Measurements from ENCODE around the gene OR52K1.
"Not testable (repeated sequence)": the region's sequence is repeated elsewhere in the genome, so short reads cannot be mapped to it uniquely, and the experiment has no call there.

Gene OR52K1

GRCh38 chr11:4482445-4482844, at the start of gene OR52K1:
TSS of gene OR52K1 (plus strand) at chr11:4482646. CDS start at chr11:4488901, 6,255 bp downstream.
- DNase-seq (ENCODE audit: low read depth), result no peak

DNA sequence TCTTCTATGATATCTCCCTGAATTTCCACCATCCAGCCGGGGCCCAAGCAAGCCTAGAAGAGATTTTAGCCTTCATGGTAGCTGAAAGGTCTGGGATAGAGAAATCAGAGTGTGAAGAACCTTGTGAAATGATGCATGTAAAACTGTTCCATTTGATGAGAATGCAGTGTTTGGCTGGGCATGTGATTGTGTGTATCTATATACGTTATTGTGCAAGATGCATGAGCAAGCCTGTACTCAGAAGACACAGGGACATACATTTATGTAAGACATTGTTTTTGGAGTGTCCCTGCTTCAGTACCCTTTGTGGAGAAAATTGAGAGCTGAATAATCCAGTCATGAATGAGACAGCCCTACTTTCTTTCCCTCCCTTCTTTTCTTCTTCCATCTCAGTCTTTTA, 48.6 kb upstream of the OR52K1 start:
- DNase-seq (ENCODE audit: low read depth), result no peak

- DNase-seq (ENCODE audit: low read depth), result no peak
Measured at GRCh38 chr11:4436411-4436810, 46.0 kb upstream of the OR52K1 start.

DNA sequence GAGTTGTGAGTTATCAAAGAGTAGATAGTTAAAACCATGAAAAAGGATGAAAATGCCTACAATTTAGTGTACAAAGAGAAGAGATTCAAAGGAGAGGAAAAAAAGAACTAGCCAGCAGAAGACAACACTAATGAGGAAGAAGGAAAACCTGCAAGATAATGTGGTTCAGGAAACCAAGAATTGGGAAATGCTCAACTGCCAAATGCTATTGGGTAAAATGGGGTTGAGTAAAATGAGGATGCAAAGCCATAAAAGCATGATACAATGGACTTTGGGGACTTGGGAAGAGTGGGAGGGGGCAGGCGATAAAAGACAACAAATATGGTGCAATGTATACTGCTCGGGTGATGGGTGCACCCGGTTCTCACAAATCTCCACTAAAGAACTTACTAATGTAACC, 40.9 kb upstream of the OR52K1 start:
- no peak for DNase-seq (ENCODE audit: low read depth)

DNA sequence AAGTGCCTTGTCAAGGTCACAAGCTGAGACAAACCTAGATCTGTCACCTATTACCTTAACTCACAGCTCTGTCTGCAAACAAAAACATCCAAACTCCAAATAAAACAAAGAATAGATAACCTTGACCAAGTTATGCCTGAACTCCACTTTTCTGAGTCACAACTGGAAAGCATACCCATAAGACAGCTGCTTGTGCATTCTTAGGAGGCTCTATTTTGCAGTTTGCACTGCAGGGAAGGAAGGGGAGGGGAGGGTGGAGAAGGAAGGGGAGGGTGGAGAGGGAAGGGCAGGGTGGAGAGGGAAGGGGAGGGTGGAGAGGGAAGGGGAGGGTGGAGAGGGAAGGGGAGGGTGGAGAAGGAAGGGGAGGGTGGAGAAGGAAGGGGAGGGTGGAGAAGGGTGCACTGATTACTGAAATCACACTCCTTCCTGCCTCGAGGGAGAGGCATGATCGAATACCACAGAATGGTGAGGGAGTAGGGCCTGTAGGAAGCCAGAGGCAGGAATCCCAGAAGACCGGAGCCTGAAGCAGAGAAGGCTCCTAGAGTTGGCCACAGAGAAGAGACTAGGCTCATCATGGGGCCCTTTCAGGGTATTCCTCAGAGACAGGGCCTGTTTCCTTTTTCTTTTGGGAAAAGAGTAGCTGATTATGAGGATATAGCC, 39.1 kb upstream of the OR52K1 start:
- no peak for DNase-seq (ENCODE audit: low read depth)

GRCh38 chr11:4448995-4449394, 33.5 kb upstream of the OR52K1 start, which contains the start of gene OR52K2:
TSS of gene OR52K2 (plus strand) at chr11:4449295. CDS start at chr11:4449340, 45 bp downstream.
- no peak for DNase-seq (ENCODE audit: low read depth)

GRCh38 chr11:4453118-4453517, 29.3 kb upstream of the OR52K1 start:
- no peak for DNase-seq (ENCODE audit: low read depth)

GRCh38 chr11:4454021-4454420, 28.4 kb upstream of the OR52K1 start:
- no peak for DNase-seq (ENCODE audit: low read depth)

GRCh38 chr11:4455419-4455818, 27.0 kb upstream of the OR52K1 start:
- DNase-seq (ENCODE audit: low read depth), result no peak

DNA sequence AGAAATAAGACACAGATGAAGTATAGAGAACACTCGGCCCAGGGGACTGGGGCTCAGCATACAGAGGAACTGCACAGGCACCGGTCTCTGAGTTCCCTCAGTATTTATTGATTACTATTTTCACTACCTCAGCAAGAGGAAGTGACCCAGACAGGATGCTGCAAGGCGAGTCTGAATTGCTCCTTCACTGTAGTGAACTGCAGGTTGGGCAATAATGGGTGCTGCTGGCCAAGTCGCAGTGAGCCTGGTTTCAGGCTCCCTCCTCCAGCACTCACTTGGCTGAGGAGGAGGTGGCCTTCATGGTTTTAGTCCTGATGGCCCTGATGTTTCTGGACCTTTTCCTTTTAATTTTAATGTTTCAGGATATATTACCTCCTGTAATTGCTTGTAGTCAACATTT, 22.9 kb upstream of the OR52K1 start:
- DNase-seq (ENCODE audit: low read depth), result no peak

- no peak for DNase-seq (ENCODE audit: low read depth)
Measured at GRCh38 chr11:4460151-4460550, 22.3 kb upstream of the OR52K1 start.

DNA sequence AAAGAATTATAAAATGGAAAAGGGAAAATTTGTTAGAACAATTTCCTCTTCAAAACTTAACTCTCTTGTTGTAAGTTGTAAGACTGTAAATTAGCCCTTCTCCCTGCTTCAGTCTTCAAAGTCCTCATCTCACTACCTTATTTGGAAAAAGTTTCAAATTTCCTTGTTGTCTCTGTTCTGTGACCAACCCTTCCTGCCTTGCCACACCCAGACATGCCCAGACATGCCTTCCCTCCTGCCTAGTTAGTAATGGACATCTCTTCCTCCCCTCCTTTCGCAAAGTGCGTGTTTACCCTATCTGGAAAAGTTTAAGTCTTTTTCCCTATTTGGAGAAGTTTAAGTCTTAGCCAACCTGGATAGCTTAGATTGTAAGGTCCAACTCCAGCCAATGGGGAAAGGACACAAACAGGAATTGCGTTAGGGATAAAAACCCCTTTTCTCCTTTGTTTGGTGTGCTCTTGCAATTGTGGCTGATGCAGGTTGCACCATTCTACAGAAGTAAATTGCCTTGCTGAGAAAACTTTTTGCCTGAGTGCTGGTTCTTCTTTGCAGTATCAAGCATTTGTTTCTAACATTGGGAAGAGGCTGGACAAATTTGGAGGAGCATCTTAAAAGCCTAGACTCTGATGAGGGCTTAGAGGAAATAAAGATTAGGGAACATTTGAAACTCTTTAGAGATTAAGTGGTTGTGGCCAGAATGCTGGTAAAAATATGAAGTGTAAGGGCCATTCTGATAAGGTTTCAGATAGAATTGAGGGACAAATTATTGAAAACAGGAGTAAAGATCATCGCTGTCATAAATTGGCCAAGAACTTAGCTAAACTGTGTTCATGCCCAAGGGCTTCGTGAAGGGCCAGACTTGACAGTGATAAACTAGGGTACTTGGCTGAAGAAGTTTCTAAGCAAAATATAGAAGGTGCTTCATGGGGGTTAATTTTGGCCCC, 18.0 kb upstream of the OR52K1 start:
- DNase-seq (ENCODE audit: low read depth), result no peak

DNA sequence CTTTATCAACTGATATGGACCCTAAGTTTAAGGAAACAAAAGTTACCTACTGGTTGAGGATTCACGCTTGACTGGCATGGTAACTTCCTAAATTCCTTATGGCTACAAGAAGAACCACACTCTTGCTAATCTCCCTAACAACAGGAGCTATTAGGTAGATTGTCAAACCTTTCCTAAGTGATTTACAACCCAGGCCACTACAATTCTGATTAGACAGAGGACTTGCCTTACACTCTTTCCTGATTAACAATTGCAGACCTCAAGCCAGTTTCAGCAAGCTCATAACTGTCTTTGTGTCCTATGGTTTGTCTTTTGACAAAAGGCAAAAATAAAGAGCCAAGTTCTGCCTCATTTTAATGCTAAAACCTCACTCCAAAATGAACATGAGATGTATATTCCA, 17.0 kb upstream of the OR52K1 start:
- no peak for DNase-seq (ENCODE audit: low read depth)

- DNase-seq (ENCODE audit: low read depth), result no peak
Measured at GRCh38 chr11:4466131-4466870, 16.1 kb upstream of the OR52K1 start.

DNA sequence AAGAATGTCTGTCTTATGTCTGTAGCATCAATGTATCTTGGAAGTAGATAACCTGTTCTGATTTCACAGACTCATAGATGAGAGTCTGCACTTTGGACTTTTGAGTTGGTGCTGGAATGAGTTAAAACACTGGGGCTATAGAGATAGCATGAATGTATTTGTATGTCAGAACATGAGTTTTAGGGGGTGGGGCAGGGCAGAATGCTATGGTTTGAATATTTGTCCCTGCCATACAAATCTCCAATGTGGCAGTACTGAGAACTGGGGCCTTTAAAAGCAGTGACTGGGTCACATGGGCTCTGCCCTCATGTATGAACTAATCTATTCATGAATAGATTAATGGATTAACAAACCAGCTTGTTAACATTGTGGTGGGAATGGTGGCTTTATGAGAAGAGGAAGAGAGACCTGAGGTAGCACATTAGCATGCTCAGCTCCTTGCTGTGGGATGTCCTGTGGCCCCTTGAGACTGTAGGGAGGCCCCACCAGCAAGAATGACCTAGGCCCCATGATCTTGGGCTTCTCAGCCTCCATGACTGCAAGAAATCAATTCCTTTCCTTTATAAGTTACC, 15.5 kb upstream of the OR52K1 start:
- no peak for DNase-seq (ENCODE audit: low read depth)

- DNase-seq (ENCODE audit: low read depth), result no peak
Measured at GRCh38 chr11:4467811-4468606, 14.4 kb upstream of the OR52K1 start.

DNA sequence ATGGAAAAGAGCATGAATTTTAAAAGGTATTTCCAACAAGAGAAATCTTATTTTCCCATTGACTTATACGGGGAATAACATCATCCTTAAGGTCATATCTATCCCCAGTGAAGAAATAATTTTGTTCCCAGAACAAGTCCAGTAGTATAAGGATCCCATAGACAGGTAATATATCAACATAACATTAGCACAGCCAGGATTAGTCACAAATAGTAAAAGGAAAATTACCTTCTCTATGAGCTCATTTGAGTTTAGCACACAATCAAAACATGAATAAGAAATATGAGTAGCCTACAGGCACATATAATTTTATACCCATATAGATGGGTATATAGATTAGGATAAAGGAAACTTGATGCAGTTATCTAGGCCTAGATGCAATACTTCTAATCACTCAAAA, 2.8 kb upstream of the OR52K1 start:
- no peak for DNase-seq (ENCODE audit: low read depth)

DNA sequence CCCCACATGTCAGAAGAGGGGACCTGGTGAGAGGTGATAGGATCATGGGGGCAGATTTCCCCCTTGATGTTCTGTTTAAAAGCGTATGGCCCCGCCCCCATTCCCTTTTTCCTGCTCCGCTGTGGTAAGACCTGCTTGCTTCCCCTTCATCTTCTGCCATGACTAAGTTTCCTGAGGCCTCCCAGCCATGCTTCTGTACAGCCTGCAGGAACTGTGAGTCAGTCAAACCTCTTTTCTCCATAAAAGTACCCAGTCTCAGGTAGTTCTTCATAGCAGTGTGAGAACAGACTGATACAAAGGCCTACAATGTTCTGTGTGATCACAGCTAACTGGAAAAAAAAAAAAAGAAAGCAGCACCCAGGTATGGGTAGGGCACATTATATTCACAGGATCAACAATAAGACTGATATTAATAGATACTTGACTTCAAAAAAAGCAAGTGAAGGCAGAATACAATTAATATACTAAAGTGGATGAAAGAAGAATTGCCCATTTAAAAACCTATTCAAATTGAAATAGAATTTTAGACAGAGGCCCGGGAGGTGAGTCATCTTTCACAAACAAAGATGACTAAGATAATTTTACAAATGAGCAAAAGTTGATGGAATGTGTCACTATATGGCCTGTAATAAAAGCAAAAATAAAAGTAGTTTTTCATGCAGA, 1.7 kb upstream of the OR52K1 start:
- no peak for DNase-seq (ENCODE audit: low read depth)

DNA sequence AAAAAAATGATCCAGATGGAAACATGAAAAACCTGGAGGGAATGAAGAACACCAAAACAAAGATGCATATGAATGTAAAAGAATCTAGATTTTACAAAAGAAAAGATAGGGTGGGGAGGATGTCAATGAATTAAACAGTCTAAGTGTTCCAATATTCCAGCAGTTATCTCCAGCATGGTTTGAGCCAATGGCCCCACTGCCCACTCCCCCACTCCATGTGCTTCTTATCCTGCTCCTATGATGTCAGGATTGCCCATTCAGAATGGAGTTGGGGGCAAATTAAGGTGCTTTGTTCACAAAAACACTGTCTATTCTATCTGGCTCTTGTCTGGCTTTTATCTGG, 1.2 kb upstream of the OR52K1 start:
- no peak for DNase-seq (ENCODE audit: low read depth)

DNA sequence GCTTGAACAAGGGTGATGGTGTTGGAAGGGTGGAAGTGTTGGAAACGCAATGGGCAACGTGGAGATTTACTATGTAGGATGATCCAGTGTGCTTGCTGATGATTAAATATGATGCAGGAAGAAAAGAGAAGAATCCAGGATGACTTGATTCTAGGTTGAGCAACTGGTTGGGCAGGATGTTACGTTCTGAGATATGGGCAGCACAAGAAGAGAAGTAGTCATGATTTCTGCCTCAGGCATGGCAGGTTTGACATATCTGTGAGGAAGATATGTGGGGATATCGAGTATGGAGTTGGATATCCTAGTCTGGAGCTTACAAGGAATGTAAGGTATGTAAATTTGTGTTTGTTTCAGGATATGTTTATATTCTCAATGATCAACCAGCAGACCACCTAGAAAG, 1.9 kb downstream of the OR52K1 start:
- no peak for DNase-seq (ENCODE audit: low read depth)

DNA sequence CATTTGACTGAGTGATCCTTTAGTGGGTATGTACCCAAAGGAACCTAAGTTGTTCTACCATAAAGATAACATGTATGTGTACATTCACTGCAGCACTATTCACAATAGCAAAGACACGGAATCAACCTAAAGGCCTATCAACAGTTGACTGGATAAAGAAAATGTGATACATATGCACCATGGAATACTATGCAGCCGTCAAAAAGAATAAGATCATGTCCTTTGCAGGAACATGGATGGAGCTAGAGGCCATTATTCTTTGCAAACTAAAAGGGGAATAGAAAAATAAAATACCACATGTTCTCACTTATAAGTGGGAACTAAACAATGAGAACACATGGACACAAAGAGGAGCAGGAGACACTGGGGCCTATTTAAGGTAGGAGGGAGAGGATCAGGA, 9.0 kb downstream of the OR52K1 start:
- not testable (repeated sequence) for DNase-seq (ENCODE audit: low read depth)
